Muscle layer of colon (tissue), 2 donors: Measurements from ENCODE around the gene DENND6B.
"Not testable (repeated sequence)": the region's sequence is repeated elsewhere in the genome, so short reads cannot be mapped to it uniquely, and the experiment has no call there.

Experiments
- H3K27ac ChIP-seq: one replicate; pipeline ENCODE4 v1.7.0; 2013; ENCODE audit warnings: low read depth, mild to moderate bottlenecking, low read length, moderate library complexity
- H3K27me3 ChIP-seq, 2 donors: one replicate each; pipeline ENCODE4 v1.7.0; 2013; ENCODE audit warnings: low read length in 2 of 2, mild to moderate bottlenecking in 2 of 2; ENCODE audit not compliant: insufficient read depth in 2 of 2, control insufficient read depth in 1 of 2
- H3K36me3 ChIP-seq: one replicate; pipeline ENCODE4 v1.7.0; 2013; ENCODE audit warnings: mild to moderate bottlenecking, low read length; ENCODE audit not compliant: insufficient read depth
- H3K4me1 ChIP-seq: one replicate; pipeline ENCODE4 v1.7.0; 2013; ENCODE audit warnings: mild to moderate bottlenecking, low read length; ENCODE audit not compliant: insufficient read depth
- H3K4me3 ChIP-seq, 2 donors: one replicate each; pipeline ENCODE4 v1.7.0; 2013; ENCODE audit warnings: low read length in 2 of 2, low read depth in 1 of 2, mild to moderate bottlenecking in 1 of 2, moderate library complexity in 1 of 2
- H3K9ac ChIP-seq: one replicate; pipeline ENCODE4 v1.7.0; 2013; ENCODE audit warnings: low read length
- H3K9me3 ChIP-seq: one replicate; pipeline ENCODE4 v1.7.0; 2013; ENCODE audit warnings: mild to moderate bottlenecking, low read length
- donor health status: abdominal sarcoma.
- donor health status: Adenocarcinoma of cecum.

Gene DENND6B, protein sequence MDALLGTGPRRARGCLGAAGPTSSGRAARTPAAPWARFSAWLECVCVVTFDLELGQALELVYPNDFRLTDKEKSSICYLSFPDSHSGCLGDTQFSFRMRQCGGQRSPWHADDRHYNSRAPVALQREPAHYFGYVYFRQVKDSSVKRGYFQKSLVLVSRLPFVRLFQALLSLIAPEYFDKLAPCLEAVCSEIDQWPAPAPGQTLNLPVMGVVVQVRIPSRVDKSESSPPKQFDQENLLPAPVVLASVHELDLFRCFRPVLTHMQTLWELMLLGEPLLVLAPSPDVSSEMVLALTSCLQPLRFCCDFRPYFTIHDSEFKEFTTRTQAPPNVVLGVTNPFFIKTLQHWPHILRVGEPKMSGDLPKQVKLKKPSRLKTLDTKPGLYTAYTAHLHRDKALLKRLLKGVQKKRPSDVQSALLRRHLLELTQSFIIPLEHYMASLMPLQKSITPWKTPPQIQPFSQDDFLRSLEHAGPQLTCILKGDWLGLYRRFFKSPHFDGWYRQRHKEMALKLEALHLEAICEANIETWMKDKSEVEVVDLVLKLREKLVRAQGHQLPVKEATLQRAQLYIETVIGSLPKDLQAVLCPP

DNA sequence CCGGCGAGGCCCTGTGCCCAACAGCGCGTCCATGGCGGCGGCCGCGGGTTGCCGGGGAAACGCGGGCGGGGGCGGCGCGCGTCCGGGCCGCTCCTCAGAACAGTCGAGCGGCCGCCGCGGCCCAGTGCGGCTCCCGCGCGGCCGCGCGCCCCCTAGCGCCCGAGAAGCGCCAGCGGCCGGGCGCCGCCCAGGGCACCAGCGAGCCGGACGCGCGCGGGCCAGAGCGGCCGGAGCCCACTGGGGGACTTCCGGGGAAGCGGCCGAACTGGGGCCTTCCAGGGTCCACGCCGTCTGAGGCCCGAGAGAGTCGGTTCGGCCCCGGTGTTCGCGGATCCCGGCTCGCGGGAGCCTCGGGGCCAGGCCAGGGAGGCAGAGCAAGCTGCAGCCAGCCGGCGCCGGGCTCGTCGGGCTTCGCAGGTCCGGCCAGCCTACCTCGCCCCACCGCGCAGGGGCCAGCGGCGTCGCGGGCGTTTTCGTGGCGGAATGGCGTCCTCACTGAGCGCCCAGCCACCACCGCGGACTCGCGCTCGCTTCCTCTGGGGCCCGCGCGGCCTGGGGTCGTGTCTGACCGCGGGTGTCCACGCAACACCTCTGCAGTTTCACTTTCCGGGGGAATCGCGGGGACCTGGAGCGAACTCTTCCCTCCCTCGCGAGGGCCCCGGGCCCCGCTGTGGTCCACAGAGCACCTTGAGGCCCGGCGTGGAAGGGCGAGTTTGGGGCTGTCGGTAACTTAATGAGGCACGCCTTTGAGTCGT is at the start of gene DENND6B:
Gene DENND6B, minus strand, starts transcription at position 57 of the 755 bp plus-strand sequence. Its CDS starts 24 bp downstream, at position 33.
- Histone ChIP-seq H3K27me3 (no peaks in the 10 kb centered on the region), H3K27ac (peak within 1 kb of the TSS; percentile 91), H3K9ac (peak within 1 kb of the TSS; percentile 11), H3K9me3 (no peaks in the 10 kb centered on the region), H3K4me1 (peaks cover 15% of the 10 kb centered on the region), H3K36me3 (no peaks in the 10 kb centered on the region), H3K4me3 (peak within 1 kb of the TSS; percentile 75 to 86)

DNA sequence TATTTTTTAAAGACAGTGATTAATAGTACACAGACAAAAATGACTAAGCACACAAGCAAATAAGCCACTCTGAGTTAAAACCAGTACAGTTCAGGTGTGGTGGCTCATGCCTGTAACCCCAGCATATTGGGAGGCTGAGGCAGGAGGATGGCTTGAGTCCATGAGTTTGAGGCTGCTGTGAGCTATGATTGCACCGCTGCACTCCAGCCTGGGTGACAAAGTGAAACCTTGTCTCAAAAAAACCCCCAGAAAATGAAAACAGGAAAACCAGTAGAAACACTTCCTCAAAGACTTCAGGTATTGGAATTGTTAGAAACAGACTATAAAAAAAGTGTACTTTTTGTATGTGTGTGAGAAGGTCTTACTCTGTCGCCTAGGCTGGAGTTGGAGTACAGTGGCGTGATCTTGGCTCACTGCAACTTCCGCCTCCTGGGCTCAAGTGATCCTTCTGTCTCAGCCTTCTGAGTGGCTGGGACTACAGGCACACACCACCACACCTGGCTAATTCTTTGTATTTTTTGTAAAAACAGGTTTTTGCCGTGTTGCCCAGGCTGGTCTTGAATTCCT is 49.4 kb upstream of the DENND6B start:
- no peak overlapping the region for H3K9ac ChIP-seq
- H3K4me3 ChIP-seq: no peak overlapping the region
- no peaks in the 10 kb centered on the region for H3K4me1 ChIP-seq
- no peaks in the 10 kb centered on the region for H3K9me3 ChIP-seq
- no peaks in the 10 kb centered on the region for H3K27me3 ChIP-seq
- no peak overlapping the region for H3K27ac ChIP-seq
- peaks cover 13% of the 10 kb centered on the region for H3K36me3 ChIP-seq

GRCh38 chr22:50371101-50371648 is 44.4 kb upstream of the DENND6B start:
- Histone ChIP-seq H3K9ac (no peak overlapping the region), H3K4me3 (no peak overlapping the region), H3K27me3 (no peaks in the 10 kb centered on the region), H3K4me1 (no peaks in the 10 kb centered on the region), H3K27ac (no peak overlapping the region), H3K36me3 (peaks cover 13% of the 10 kb centered on the region), H3K9me3 (no peaks in the 10 kb centered on the region)

DNA sequence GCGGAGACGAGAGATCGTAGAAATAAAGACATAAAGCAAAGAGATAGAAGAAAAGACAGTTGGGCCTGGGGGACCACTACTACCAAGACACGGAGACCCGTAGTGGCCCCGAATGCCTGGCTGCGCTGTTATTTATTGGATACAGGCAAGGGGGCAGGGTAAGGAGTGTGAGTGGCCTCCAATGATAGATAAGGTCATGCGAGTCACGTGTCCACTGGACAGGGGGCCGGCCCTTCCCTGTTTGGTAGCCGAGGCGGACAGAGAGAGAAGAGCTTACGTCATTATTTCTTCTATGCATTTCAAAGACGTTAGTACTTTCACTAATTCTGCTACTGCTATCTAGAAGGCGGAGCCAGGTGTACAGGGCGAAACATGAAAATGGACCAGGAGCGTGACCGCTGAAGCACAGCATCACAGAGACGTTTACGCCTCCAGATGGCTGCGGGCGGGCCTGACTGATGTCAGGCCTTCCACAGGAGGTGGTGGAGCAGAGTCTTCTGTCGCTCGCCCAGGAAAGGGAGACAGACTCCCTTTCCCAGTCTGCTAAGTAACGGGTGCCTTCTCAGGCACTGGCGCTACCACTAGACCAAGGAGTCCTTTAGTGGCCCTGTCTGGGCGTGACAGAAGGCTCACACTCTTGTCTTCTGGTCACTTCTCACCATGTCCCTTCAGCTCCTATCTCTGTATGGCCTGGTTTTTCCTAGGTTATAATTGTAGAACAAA is 41.1 kb upstream of the DENND6B start:
- Histone ChIP-seq H3K9me3 (no peaks in the 10 kb centered on the region), H3K36me3 (no peaks in the 10 kb centered on the region), H3K4me3 (no peak overlapping the region), H3K27ac (no peak overlapping the region), H3K4me1 (no peaks in the 10 kb centered on the region), H3K27me3 (no peaks in the 10 kb centered on the region), H3K9ac (no peak overlapping the region)

GRCh38 chr22:50363803-50364194 is 37.0 kb upstream of the DENND6B start:
- not testable (repeated sequence) for H3K27me3 ChIP-seq, H3K9me3 ChIP-seq, H3K27ac ChIP-seq, H3K4me1 ChIP-seq, H3K9ac ChIP-seq, H3K36me3 ChIP-seq, H3K4me3 ChIP-seq

DNA sequence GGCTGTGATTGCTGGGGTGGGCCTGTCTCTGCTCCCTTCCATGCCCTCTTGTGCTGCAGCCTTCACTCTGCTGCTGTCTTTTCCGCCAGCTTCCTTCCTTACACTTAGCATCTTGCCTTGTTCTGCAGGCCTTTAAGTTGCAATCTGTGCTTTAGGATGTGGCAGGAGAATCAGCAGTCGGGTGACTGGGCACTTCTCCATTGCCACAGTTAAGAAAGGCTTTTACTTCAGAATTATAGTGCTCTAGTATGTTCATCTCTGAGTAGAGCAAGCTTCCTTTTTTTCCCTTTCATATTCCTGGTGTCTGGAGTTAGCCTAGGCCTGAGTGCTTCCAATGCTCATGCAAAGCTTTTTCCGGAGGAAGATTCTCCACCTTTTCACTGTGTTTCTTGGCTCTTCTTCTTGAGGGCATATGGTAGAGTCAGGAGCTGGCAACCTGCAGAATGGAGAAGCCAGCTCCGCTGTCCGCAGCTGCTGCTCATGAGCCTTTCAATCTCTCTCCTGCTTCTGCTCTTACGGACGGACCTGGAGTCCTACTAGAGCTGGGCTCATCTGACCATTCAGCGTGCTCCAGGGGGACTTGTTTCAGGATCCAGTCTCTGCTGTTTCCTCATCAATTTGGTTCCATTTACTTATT is 36.5 kb upstream of the DENND6B start:
- Histone ChIP-seq H3K4me3 (no peak overlapping the region), H3K27me3 (no peaks in the 10 kb centered on the region), H3K9me3 (no peaks in the 10 kb centered on the region), H3K27ac (no peak overlapping the region), H3K4me1 (no peaks in the 10 kb centered on the region), H3K9ac (no peak overlapping the region), H3K36me3 (peaks cover 10% of the 10 kb centered on the region)

- Histone ChIP-seq H3K4me3 (no peak overlapping the region), H3K27ac (no peak overlapping the region), H3K27me3 (no peaks in the 10 kb centered on the region), H3K36me3 (peaks cover 10% of the 10 kb centered on the region), H3K4me1 (no peaks in the 10 kb centered on the region), H3K9me3 (no peaks in the 10 kb centered on the region), H3K9ac (no peak overlapping the region)
These were observed 34.9 kb upstream of the DENND6B start for GRCh38 chr22:50361688-50362087.

GRCh38 chr22:50361222-50361621 is 34.4 kb upstream of the DENND6B start:
- Histone ChIP-seq H3K36me3 (peaks cover 10% of the 10 kb centered on the region), H3K27me3 (no peaks in the 10 kb centered on the region), H3K4me3 (no peak overlapping the region), H3K9ac (no peak overlapping the region), H3K9me3 (no peaks in the 10 kb centered on the region), H3K4me1 (no peaks in the 10 kb centered on the region), H3K27ac (no peak overlapping the region)

DNA sequence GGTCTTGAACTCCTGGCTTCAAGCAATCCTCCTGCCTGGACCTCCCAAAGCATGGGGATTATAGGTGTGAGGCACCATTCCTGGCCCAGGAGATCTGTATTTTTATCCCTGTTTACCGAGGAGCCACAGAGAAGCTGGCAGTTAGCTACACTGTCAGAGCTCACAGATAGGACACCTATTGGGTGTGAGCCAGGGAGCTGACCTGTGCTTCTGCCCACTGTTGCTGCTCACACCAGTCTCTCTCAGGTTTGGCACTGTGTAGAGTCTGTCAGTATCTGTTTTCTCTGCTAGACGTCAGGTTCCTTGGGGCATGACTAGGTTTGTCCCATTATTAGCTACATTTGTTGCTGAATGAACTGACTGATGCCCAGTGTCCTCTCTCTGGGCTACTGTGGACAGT is 33.8 kb upstream of the DENND6B start:
- Histone ChIP-seq H3K9ac (no peak overlapping the region), H3K4me1 (no peaks in the 10 kb centered on the region), H3K27ac (no peak overlapping the region), H3K9me3 (no peaks in the 10 kb centered on the region), H3K27me3 (no peaks in the 10 kb centered on the region), H3K36me3 (peaks cover 10% of the 10 kb centered on the region), H3K4me3 (no peak overlapping the region)

DNA sequence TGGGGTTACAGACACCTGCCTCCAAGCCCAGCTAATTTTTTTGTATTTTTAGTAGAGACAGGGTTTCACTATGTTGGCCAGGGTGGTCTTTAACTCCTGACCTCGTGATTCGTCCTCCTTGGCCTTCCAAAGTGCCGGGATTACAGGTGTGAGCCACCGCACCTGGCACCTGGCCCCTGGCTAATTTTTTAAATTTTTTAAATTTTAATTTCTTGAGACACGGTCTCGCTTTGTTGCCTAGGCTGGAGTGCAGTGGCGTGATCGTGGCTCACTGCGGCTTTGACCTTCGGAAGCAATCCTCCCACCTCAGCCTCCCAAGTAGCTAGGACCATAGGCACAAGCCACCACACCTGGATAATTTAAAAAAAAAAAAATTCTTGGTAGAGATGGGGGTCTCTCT is 30.9 kb upstream of the DENND6B start:
- peaks cover 7% of the 10 kb centered on the region for H3K4me1 ChIP-seq
- H3K9me3 ChIP-seq: no peaks in the 10 kb centered on the region
- no peak overlapping the region for H3K4me3 ChIP-seq
- no peak overlapping the region for H3K9ac ChIP-seq
- H3K27ac ChIP-seq: no peak overlapping the region
- no peaks in the 10 kb centered on the region for H3K27me3 ChIP-seq
- peaks cover 10% of the 10 kb centered on the region for H3K36me3 ChIP-seq
